B cell (primary cell): Measurements from ENCODE around the gene DPYD. TPM values are rescaled to one million over a fixed set of nuclear protein-coding genes. Genes with fewer than 3 reads are reported as not detected.

ENCODE experiments used
- ATAC-seq: fragments of 200-7000 bp; cut with Tn5 transposase; one replicate; pipeline ENCODE4 v1.10.0; 2021; ENCODE audit warnings: low read depth, mild to moderate bottlenecking, moderate number of reproducible peaks, moderate library complexity
- CTCF ChIA-PET: fragments of 350-600 bp; sonication (Branson Sonifier 250); formaldehyde crosslinking; loops from one replicate; lab custom pipeline; 2021; ENCODE audit warnings: antibody characterized with exemption, inconsistent platforms; lab: Charles Lee
- POLR2A ChIA-PET: fragments of 350-600 bp; sonication (Branson Sonifier 250); formaldehyde crosslinking; loops from one replicate; lab custom pipeline; 2021; ENCODE audit warnings: antibody characterized with exemption; lab: Charles Lee
- DNase-seq: peaks from one replicate; pipeline ENCODE4 v3.0.0; 2013
- H2AFZ ChIP-seq: 2 replicates; pipeline ENCODE4 v1.6.1; 2012; ENCODE audit warnings: mild to moderate bottlenecking, low read depth, low read length; ENCODE audit not compliant: insufficient read depth, poor library complexity, severe bottlenecking
- H3K27ac ChIP-seq, 2 donors: 1 replicate in 1 of 2; 2 replicates in 1 of 2; pipeline ENCODE4 v1.5.1; 2012 to 2013; ENCODE audit warnings: low read length in 2 of 2, mild to moderate bottlenecking in 2 of 2, moderate library complexity in 1 of 2
- H3K27me3 ChIP-seq, 4 experiments: fragments of 200-600 bp in 1 of 4; sonication (generic) in 1 of 4; replicated peaks in 1 of 4; 1 replicate in 2 of 4; 2 replicates in 2 of 4; pipeline versions ENCODE4 v1.6.1 to v1.7.0; 2013 to 2016; ENCODE audit warnings: low read length in 3 of 4, mild to moderate bottlenecking in 2 of 4, mixed read lengths in 1 of 4, moderate library complexity in 1 of 4; ENCODE audit not compliant: insufficient read depth in 4 of 4, control insufficient read depth in 3 of 4; ENCODE audit errors: control extremely low read depth in 1 of 4
- H3K36me3 ChIP-seq, 2 experiments: replicated peaks in 1 of 2; 1 replicate in 1 of 2; 2 replicates in 1 of 2; pipeline versions ENCODE4 v1.6.1 to v1.7.1; 2013; ENCODE audit warnings: low read length in 1 of 2; ENCODE audit not compliant: insufficient read depth in 2 of 2, control insufficient read depth in 1 of 2; ENCODE audit errors: control extremely low read depth in 1 of 2, extremely low read depth in 1 of 2
- H3K4me1 ChIP-seq, 2 donors: fragments of 200-600 bp in 1 of 2; sonication (generic) in 1 of 2; 1 replicate in 1 of 2; 2 replicates in 1 of 2; pipeline versions ENCODE4 v1.5.1 to v1.6.1; 2013 to 2017; ENCODE audit warnings: low read length in 2 of 2; ENCODE audit not compliant: control insufficient read depth in 2 of 2, insufficient read depth in 2 of 2
- H3K4me2 ChIP-seq: replicated peaks from 2 replicates; pipeline ENCODE3; 2012; ENCODE audit warnings: mild to moderate bottlenecking, low read depth, low read length; ENCODE audit not compliant: poor library complexity, severe bottlenecking
- H3K4me3 ChIP-seq, 5 experiments: fragments of 200-600 bp in 1 of 5; sonication (generic) in 1 of 5; 1 replicate in 3 of 5; 2 replicates in 2 of 5; pipeline versions ENCODE4 v1.5.1 to v1.7.0; 2011 to 2016; ENCODE audit warnings: low read length in 4 of 5, mild to moderate bottlenecking in 4 of 5, low read depth in 2 of 5, control low read depth in 1 of 5, moderate library complexity in 1 of 5; ENCODE audit not compliant: insufficient read depth in 1 of 5; ENCODE audit errors: control extremely low read depth in 1 of 5, extremely low read depth in 1 of 5
- H3K79me2 ChIP-seq: fragments of 200-600 bp; sonication (generic); one replicate; pipeline ENCODE4 v1.6.0; 2016; ENCODE audit warnings: low read length; ENCODE audit not compliant: control insufficient read depth, insufficient read depth
- H3K9ac ChIP-seq: fragments of 200-600 bp; sonication (generic); 2 replicates; pipeline ENCODE4 v1.6.1; 2017; ENCODE audit warnings: mild to moderate bottlenecking, low read length, moderate library complexity
- H3K9me3 ChIP-seq, 3 donors: one replicate each; pipeline versions ENCODE4 v1.6.1 to v1.7.1; 2013; ENCODE audit warnings: low read length in 2 of 3; ENCODE audit not compliant: control insufficient read depth in 2 of 3, insufficient read depth in 1 of 3; ENCODE audit errors: control extremely low read depth in 1 of 3
- H4K20me1 ChIP-seq: 2 replicates; pipeline ENCODE4 v1.6.0; 2012; ENCODE audit warnings: mild to moderate bottlenecking, low read length; ENCODE audit not compliant: insufficient read depth, control insufficient read depth, poor library complexity, severe bottlenecking
- H3K27ac Mint-ChIP-seq: one replicate; pipeline ENCODE4 v1.8.0; 2021; ENCODE audit warnings: mixed read lengths
- H3K27me3 Mint-ChIP-seq: one replicate; pipeline ENCODE4 v1.8.0; 2021; ENCODE audit warnings: mixed read lengths
- H3K4me1 Mint-ChIP-seq: one replicate; pipeline ENCODE4 v1.8.0; 2021; ENCODE audit warnings: mixed read lengths
- H3K4me3 Mint-ChIP-seq: one replicate; pipeline ENCODE4 v1.8.0; 2021; ENCODE audit warnings: mixed read lengths
- H3K9me3 Mint-ChIP-seq: one replicate; pipeline ENCODE4 v1.8.0; 2022; ENCODE audit warnings: mixed read lengths; ENCODE audit not compliant: insufficient read depth
- CTCF ChIP-seq: fragments of 200-600 bp; IDR thresholded peaks from one replicate; pipeline ENCODE4 v1.8.0; 2022; ENCODE audit warnings: antibody characterized with exemption, mild to moderate bottlenecking
- EZH2 ChIP-seq: IDR thresholded peaks from 2 replicates; pipeline ENCODE4 v1.6.1; 2012; ENCODE audit warnings: borderline replicate concordance, low read depth, mild to moderate bottlenecking, moderate library complexity, low read length; ENCODE audit not compliant: insufficient read depth, poor library complexity, severe bottlenecking
- WGBS: methylation state at CpG from one replicate; pipeline ENCODE4 v1.1.5; 2013; ENCODE audit warnings: missing lambda C conversion rate; ENCODE audit not compliant: insufficient coverage; 5-methylcytosine and 5-hydroxymethylcytosine counted together
- intact Hi-C: fragments of 100-400 bp; cut with micrococcal nuclease; formaldehyde crosslinking; loops from one replicate; pipeline ENCODE4 v1.10.0; 2022
- polyA plus RNA-seq: library from polyadenylated mRNA; depleted of rRNA; stranded (reverse); fragments of >200 nt; gene quantifications from 2 replicates; pipeline ENCODE4 v1.2.3, GENCODE V29; 2012
- total RNA-seq, 2 donors: library from RNA; stranded (reverse); fragments of 120-200 nt in 1 of 2; gene quantifications; 1 replicate in 1 of 2; 2 replicates in 1 of 2; pipeline versions ENCODE4 v1.2.3 to v1.2.4, GENCODE V29; 2013 to 2022

DPYD gene
- total and polyA plus RNA-seq, 2 donors (not counting 1 experiment from before 2014, with no cell fraction given) = 4.2 to 19.0 TPM

- no peaks in the 10 kb centered on the region for H3K27me3 Mint-ChIP-seq
- TF ChIP-seq EZH2 (no peak), CTCF (no peak)
- no peak overlapping the region for H2AFZ ChIP-seq
These were observed 719.2 kb downstream of the DPYD start for GRCh38 chr1:97201641-97202040.

GRCh38 chr1:97200595-97200994 is 720.2 kb downstream of the DPYD start:
- ATAC-seq (no peak), DNase-seq (no peak)
- Histone ChIP-seq H3K9ac (no peak overlapping the region), H3K27ac (no peak overlapping the region), H2AFZ (no peak overlapping the region), H3K4me2 (no peak overlapping the region), H3K4me3 (no peak overlapping the region), H3K36me3 (no peaks in the 10 kb centered on the region), H3K27me3 (no peaks in the 10 kb centered on the region), H3K4me1 (no peaks in the 10 kb centered on the region), H4K20me1 (no peaks in the 10 kb centered on the region), H3K9me3 (no peaks in the 10 kb centered on the region), H3K79me2 (no peaks in the 10 kb centered on the region)
- WGBS = no CpG with 5 or more reads among the region's 2 CpGs
- ChIA-PET CTCF (no interaction called here), POLR2A (no interaction called here)
- intact Hi-C loops = no loop called here
- no peaks in the 10 kb centered on the region for H3K4me1 Mint-ChIP-seq
- H3K27ac Mint-ChIP-seq = no peak overlapping the region
- TF ChIP-seq EZH2 (no peak), CTCF (no peak)
- H3K9me3 Mint-ChIP-seq = no peaks in the 10 kb centered on the region
- no peak overlapping the region for H3K4me3 Mint-ChIP-seq
- no peaks in the 10 kb centered on the region for H3K27me3 Mint-ChIP-seq

More at GRCh38 chr1:97201641-97202040, 719.2 kb downstream of the DPYD start:
- Histone ChIP-seq H3K4me1 (no peaks in the 10 kb centered on the region), H3K4me2 (no peak overlapping the region), H3K79me2 (no peaks in the 10 kb centered on the region), H3K4me3 (no peak overlapping the region), H3K9ac (no peak overlapping the region), H4K20me1 (no peaks in the 10 kb centered on the region), H3K27me3 (no peaks in the 10 kb centered on the region), H3K27ac (no peak overlapping the region), H3K9me3 (no peaks in the 10 kb centered on the region), H3K36me3 (no peaks in the 10 kb centered on the region)
- DNase-seq (no peak), ATAC-seq (no peak)
- intact Hi-C loops = no loop called here
- WGBS = 100% methylated on average over 2 of the region's 3 CpGs
- no peak overlapping the region for H3K4me3 Mint-ChIP-seq
- POLR2A ChIA-PET = no interaction called here
- H3K4me1 Mint-ChIP-seq = no peaks in the 10 kb centered on the region
- CTCF ChIA-PET = no interaction called here
- H3K9me3 Mint-ChIP-seq = no peaks in the 10 kb centered on the region
- H3K27ac Mint-ChIP-seq = no peak overlapping the region
